K562 (cell line): ENCODE results near the gene IRF2BP1. TPM values are rescaled to one million over a fixed set of nuclear protein-coding genes. Genes with fewer than 3 reads are reported as not detected.
A peak's percentile ranks its signal among the peaks of the same experiment; 100 is the strongest.

Experiments
- BRD9 ChIP-seq: fragments of 450-650 bp; IDR thresholded peaks from 2 replicates; pipeline ENCODE4 v1.6.1; 2018; ENCODE audit warnings: low read depth; ENCODE audit not compliant: partially characterized antibody
- CBX1 ChIP-seq: sonication (generic); IDR thresholded peaks from 2 replicates; pipeline ENCODE4 v1.6.1; 2016; ENCODE audit warnings: antibody characterized with exemption, low read depth, mild to moderate bottlenecking
- CHD2 ChIP-seq: IDR thresholded peaks from 2 replicates; pipeline ENCODE4 v1.6.1; 2011; ENCODE audit warnings: low read depth, low read length
- CREB3 ChIP-seq: fragments of 450-650 bp; conservative IDR thresholded peaks from 2 replicates; pipeline ENCODE4 v1.6.1; 2016; ENCODE audit warnings: missing genetic modification characterization, low read depth, mild to moderate bottlenecking, missing compliant biosample characterization, moderate library complexity
- CXXC5 ChIP-seq: fragments of 250-450 bp; sonication (Bioruptor Pico); IDR thresholded peaks from 2 replicates; pipeline ENCODE4 v1.8.0; 2022; ENCODE audit warnings: inconsistent platforms, mild to moderate bottlenecking, moderate library complexity
- E2F6 ChIP-seq, 2 experiments: IDR thresholded peaks; 2 replicates each; pipeline ENCODE4 v1.6.1; 2011; ENCODE audit warnings: borderline replicate concordance in 1 of 2, control low read depth in 1 of 2, low read depth in 1 of 2, low read length in 1 of 2, mild to moderate bottlenecking in 1 of 2, mixed read lengths in 1 of 2, moderate library complexity in 1 of 2; ENCODE audit not compliant: insufficient read depth in 1 of 2, insufficient read length in 1 of 2, poor library complexity in 1 of 2, severe bottlenecking in 1 of 2; ENCODE audit errors: extremely low read depth in 1 of 2
- HOXB6 ChIP-seq: fragments of 250-450 bp; sonication (Bioruptor Pico); IDR thresholded peaks from 2 replicates; pipeline ENCODE4 v1.5.1; 2022; ENCODE audit warnings: mild to moderate bottlenecking, borderline replicate concordance
- KDM4B ChIP-seq, 2 experiments: fragments of 450-650 bp in 1 of 2; sonication (generic) in 1 of 2; IDR thresholded peaks; 2 replicates each; pipeline ENCODE4 v1.6.1; 2016 to 2017; ENCODE audit warnings: borderline replicate concordance in 2 of 2, antibody characterized with exemption in 1 of 2, low read depth in 1 of 2, mild to moderate bottlenecking in 1 of 2
- NBN ChIP-seq: fragments of 450-650 bp; IDR thresholded peaks from 2 replicates; pipeline ENCODE4 v1.6.1; 2016; ENCODE audit warnings: low read depth, mild to moderate bottlenecking
- NR2C2 ChIP-seq, 2 experiments: fragments of 200-800 bp in 1 of 2; sonication (Bioruptor generic) in 1 of 2; sonication (generic) in 1 of 2; formaldehyde crosslinking in 1 of 2; IDR thresholded peaks; 2 replicates each; pipeline versions ENCODE4 v1.6.1 to v1.8.0; 2016 to 2022; ENCODE audit warnings: mild to moderate bottlenecking in 1 of 2, missing compliant biosample characterization in 1 of 2, missing genetic modification characterization in 1 of 2, missing genetic modification reagents in 1 of 2
- PHF20 ChIP-seq: fragments of 450-650 bp; IDR thresholded peaks from 2 replicates; pipeline ENCODE4 v1.6.1; 2018; ENCODE audit not compliant: partially characterized antibody
- SIN3B ChIP-seq: fragments of 450-650 bp; IDR thresholded peaks from 2 replicates; pipeline ENCODE4 v1.6.1; 2017; ENCODE audit warnings: low read depth, mild to moderate bottlenecking, moderate library complexity
- SOX6 ChIP-seq: fragments of 450-650 bp; IDR thresholded peaks from 2 replicates; pipeline ENCODE4 v1.6.1; 2014; ENCODE audit warnings: mild to moderate bottlenecking
- YY1 ChIP-seq, 3 experiments: IDR thresholded peaks; 2 replicates each; pipeline ENCODE4 v1.6.1; 2011; ENCODE audit warnings: low read length in 2 of 3, mild to moderate bottlenecking in 2 of 3, moderate library complexity in 2 of 3, borderline replicate concordance in 1 of 3, control low read depth in 1 of 3, low read depth in 1 of 3; ENCODE audit not compliant: insufficient read depth in 3 of 3, insufficient replicate concordance in 2 of 3, control insufficient read depth in 1 of 3, insufficient read length in 1 of 3; ENCODE audit errors: extremely low read depth in 1 of 3
- ZNF217 ChIP-seq: sonication (generic); formaldehyde crosslinking; IDR thresholded peaks from 2 replicates; pipeline ENCODE4 v1.8.0; 2022; ENCODE audit warnings: mild to moderate bottlenecking, missing genetic modification reagents
- ZNF561 ChIP-seq: fragments of 450-650 bp; formaldehyde crosslinking; conservative IDR thresholded peaks from 2 replicates; pipeline ENCODE4 v1.4.0; 2020; ENCODE audit warnings: mild to moderate bottlenecking, moderate library complexity
- ZNF584 ChIP-seq: fragments of 200-800 bp; sonication (Bioruptor generic); IDR thresholded peaks from 2 replicates; pipeline ENCODE4 v1.6.1; 2016; ENCODE audit warnings: low read depth, mild to moderate bottlenecking, missing genetic modification characterization, missing compliant biosample characterization
- ZNF79 ChIP-seq: fragments of 250-450 bp; sonication (Bioruptor Pico); IDR thresholded peaks from 2 replicates; pipeline ENCODE4 v1.4.0; 2020; ENCODE audit warnings: low read depth, mild to moderate bottlenecking, moderate library complexity
- polyA plus RNA-seq, 8 experiments: library from polyadenylated mRNA; depleted of rRNA in 4 of 8; stranded (reverse) in 5 of 8; unstranded in 3 of 8; fragments of >200 nt; fragmentation: Nextera tagmentation in 2 of 8; fragmentation: Illumina TruSeq in 1 of 8; extraction: Ambion mirVana in 2 of 8; extraction: Trizol in 1 of 8; gene quantifications; 2 replicates each; pipeline versions ENCODE4 v1.2.1 to v1.2.3, GENCODE V29; 2011 to 2014; ENCODE audit warnings: inconsistent platforms in 1 of 8, missing spikeins in 1 of 8
- total RNA-seq, 7 experiments: library from RNA; depleted of rRNA in 6 of 7; stranded (reverse); fragments of >200 nt in 6 of 7; fragmentation: Illumina TruSeq in 2 of 7; extraction: Trizol in 2 of 7; gene quantifications; 2 replicates each; pipeline versions ENCODE4 v1.2.1 to v1.2.3, GENCODE V29; 2011 to 2021; ENCODE audit warnings: low replicate concordance in 1 of 7
- TF ChIP-seq, protein P1 (sequence below): fragments of 200-800 bp; sonication (Bioruptor generic); IDR thresholded peaks from 2 replicates; pipeline ENCODE4 v1.6.1; 2017; ENCODE audit warnings: missing genetic modification characterization, missing compliant biosample characterization
- TF ChIP-seq, protein P2 (sequence below): fragments of 450-650 bp; formaldehyde crosslinking; IDR thresholded peaks from 2 replicates; pipeline ENCODE4 v1.4.0; 2022; ENCODE audit warnings: missing genetic modification characterization

The IRF2BP1 gene
- total and polyA plus RNA-seq, 9 of the 15 experiments (the other 6 are each of a cell fraction or from before 2014, with no cell fraction given), result 0.61 to 35.9 (median 3.5) TPM

- peak; percentile 51; the same call in 1 of the 2 replicates for TF ChIP-seq CXXC5 (CRISPR knock-in tag)
- 0 out of 2 replicates have a peak, but pooled peaks have one; percentile 43 for TF ChIP-seq HOXB6
- peak; percentile 56 for TF ChIP-seq PHF20
- peak in 1 of 2 experiments; percentile 93; a peak in 1 of 4 replicates for TF ChIP-seq KDM4B (IDR thresholded peaks at IDR 0.05; ENCODE audit: borderline replicate concordance in 2 of 2, low read depth in 1 of 2)
- peak; percentile 80 for TF ChIP-seq CBX1
- no peak for TF ChIP-seq ZNF79 (CRISPR knock-in tag)
- TF ChIP-seq, protein P1, sequence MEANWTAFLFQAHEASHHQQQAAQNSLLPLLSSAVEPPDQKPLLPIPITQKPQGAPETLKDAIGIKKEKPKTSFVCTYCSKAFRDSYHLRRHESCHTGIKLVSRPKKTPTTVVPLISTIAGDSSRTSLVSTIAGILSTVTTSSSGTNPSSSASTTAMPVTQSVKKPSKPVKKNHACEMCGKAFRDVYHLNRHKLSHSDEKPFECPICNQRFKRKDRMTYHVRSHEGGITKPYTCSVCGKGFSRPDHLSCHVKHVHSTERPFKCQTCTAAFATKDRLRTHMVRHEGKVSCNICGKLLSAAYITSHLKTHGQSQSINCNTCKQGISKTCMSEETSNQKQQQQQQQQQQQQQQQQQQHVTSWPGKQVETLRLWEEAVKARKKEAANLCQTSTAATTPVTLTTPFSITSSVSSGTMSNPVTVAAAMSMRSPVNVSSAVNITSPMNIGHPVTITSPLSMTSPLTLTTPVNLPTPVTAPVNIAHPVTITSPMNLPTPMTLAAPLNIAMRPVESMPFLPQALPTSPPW (CRISPR knock-in tag), result peak; percentile 95
- TF ChIP-seq YY1 (IDR thresholded peaks at IDR 0.05; ENCODE audit: borderline replicate concordance in 1 of 3, control insufficient read depth in 1 of 3, extremely low read depth in 1 of 3, insufficient read depth in 3 of 3, insufficient read length in 1 of 3, insufficient replicate concordance in 2 of 3, low read depth in 1 of 3, low read length in 2 of 3), result peak in 2 of 3 experiments; percentile 24 to 46
- peak in 1 of 2 experiments; percentile 18 for TF ChIP-seq E2F6 (IDR thresholded peaks at IDR 0.05; ENCODE audit: borderline replicate concordance in 1 of 2, extremely low read depth in 1 of 2, insufficient read depth in 1 of 2, insufficient read length in 1 of 2, low read depth in 1 of 2, low read length in 1 of 2, poor library complexity in 1 of 2, severe bottlenecking in 1 of 2)
- no peak for TF ChIP-seq NR2C2 (CRISPR knock-in tag; IDR thresholded peaks at IDR 0.05)
- TF ChIP-seq NR2C2 (tag; IDR thresholded peaks at IDR 0.05), result peak; percentile 69; the same call in 1 of the 2 replicates
- peak; percentile 56 for TF ChIP-seq BRD9
- no peak for TF ChIP-seq ZNF217 (CRISPR knock-in tag)
- 0 out of 2 replicates have a peak, but pooled peaks have one; percentile 43 for TF ChIP-seq CHD2
- TF ChIP-seq CREB3 (tag), result 0 out of 2 replicates have a peak, but pooled peaks have one; percentile 37
- TF ChIP-seq SIN3B, result 0 out of 2 replicates have a peak, but pooled peaks have one; percentile 57
- TF ChIP-seq ZNF584 (CRISPR knock-in tag), result peak; percentile 65; the same call in 1 of the 2 replicates
- TF ChIP-seq, protein P2, sequence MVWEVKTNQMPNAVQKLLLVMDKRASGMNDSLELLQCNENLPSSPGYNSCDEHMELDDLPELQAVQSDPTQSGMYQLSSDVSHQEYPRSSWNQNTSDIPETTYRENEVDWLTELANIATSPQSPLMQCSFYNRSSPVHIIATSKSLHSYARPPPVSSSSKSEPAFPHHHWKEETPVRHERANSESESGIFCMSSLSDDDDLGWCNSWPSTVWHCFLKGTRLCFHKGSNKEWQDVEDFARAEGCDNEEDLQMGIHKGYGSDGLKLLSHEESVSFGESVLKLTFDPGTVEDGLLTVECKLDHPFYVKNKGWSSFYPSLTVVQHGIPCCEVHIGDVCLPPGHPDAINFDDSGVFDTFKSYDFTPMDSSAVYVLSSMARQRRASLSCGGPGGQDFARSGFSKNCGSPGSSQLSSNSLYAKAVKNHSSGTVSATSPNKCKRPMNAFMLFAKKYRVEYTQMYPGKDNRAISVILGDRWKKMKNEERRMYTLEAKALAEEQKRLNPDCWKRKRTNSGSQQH (CRISPR knock-in tag), result 0 out of 2 replicates have a peak, but pooled peaks have one; percentile 11
- no peak for TF ChIP-seq ZNF561 (CRISPR knock-in tag)
- TF ChIP-seq NBN, result no peak
- peak; percentile 35; the same call in 1 of the 2 replicates for TF ChIP-seq SOX6
Observed at GRCh38 chr19:45886427-45887199, 672 bp upstream of the IRF2BP1 start (continued).
